C4-2B (cell line): ENCODE results near the gene AGR2.
"Not testable (repeated sequence)": the region's sequence is repeated elsewhere in the genome, so short reads cannot be mapped to it uniquely, and the experiment has no call there.

Source experiments
- H3K27ac ChIP-seq: fragments of 450-650 bp; 2 replicates; pipeline ENCODE4 v1.5.1; 2017
- ZFX ChIP-seq: fragments of 450-650 bp; IDR thresholded peaks from 2 replicates; pipeline ENCODE4 v1.6.1; 2017
- TF ChIP-seq, protein P1 (sequence below): fragments of 450-650 bp; conservative IDR thresholded peaks from 2 replicates; pipeline ENCODE4 v1.5.1; 2017; ENCODE audit warnings: mild to moderate bottlenecking

AGR2 gene

DNA sequence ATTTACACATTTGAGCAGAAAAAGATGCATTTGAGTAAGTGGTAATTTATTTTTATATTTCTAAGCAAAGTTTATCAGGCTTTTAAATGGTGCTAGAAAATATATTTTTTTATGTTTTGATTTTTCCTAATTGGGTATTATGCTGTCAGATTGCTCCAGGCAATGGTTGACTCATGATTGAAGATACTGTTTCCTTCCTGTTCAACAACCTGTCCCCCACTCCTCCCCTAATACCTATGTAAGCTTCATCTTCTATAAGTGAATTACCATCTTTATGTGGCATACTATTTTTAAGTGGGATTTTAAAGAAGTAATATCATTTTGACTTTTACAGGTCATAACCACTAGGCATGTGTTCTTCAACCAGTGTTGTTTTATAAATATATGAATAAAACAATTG is 29.8 kb downstream of the AGR2 start:
- TF ChIP-seq, protein P1, sequence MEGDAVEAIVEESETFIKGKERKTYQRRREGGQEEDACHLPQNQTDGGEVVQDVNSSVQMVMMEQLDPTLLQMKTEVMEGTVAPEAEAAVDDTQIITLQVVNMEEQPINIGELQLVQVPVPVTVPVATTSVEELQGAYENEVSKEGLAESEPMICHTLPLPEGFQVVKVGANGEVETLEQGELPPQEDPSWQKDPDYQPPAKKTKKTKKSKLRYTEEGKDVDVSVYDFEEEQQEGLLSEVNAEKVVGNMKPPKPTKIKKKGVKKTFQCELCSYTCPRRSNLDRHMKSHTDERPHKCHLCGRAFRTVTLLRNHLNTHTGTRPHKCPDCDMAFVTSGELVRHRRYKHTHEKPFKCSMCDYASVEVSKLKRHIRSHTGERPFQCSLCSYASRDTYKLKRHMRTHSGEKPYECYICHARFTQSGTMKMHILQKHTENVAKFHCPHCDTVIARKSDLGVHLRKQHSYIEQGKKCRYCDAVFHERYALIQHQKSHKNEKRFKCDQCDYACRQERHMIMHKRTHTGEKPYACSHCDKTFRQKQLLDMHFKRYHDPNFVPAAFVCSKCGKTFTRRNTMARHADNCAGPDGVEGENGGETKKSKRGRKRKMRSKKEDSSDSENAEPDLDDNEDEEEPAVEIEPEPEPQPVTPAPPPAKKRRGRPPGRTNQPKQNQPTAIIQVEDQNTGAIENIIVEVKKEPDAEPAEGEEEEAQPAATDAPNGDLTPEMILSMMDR, result no peak
- no peak for TF ChIP-seq ZFX
- H3K27ac ChIP-seq, result no peak overlapping the region

GRCh38 chr7:16774294-16774693 is 30.5 kb downstream of the AGR2 start:
- TF ChIP-seq ZFX, result no peak
- no peak overlapping the region for H3K27ac ChIP-seq

- TF ChIP-seq, protein P1, result no peak
- no peak for TF ChIP-seq ZFX
- H3K27ac ChIP-seq, result no peak overlapping the region
Measured at GRCh38 chr7:16773884-16774283, 30.9 kb downstream of the AGR2 start.

DNA sequence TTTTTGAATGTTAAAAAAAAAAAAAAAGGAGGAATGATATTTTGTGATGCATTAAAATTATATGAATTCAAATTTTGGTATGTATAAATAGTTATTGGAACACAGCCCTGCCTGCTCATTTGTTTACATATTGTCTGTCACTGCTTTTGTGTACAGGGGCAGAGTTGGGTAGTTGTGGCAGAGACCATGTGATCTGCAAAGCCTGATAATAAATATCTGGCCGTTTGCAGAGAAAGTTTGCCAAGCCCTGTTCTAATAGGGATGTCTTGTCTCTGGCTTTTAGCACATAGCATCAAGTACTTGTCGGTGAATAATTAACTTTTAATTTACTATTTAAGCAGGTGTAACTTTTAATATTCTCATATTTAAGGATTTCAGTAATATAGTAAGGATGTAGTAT is 31.5 kb downstream of the AGR2 start:
- no peak overlapping the region for H3K27ac ChIP-seq
- TF ChIP-seq ZFX, result no peak
- TF ChIP-seq, protein P1, result no peak

GRCh38 chr7:16770657-16771329 is 34.0 kb downstream of the AGR2 start:
- no peak overlapping the region for H3K27ac ChIP-seq
- TF ChIP-seq ZFX, result no peak
- TF ChIP-seq, protein P1, result no peak

- not testable (repeated sequence) for H3K27ac ChIP-seq
Measured at GRCh38 chr7:16769994-16770393, 34.8 kb downstream of the AGR2 start.

DNA sequence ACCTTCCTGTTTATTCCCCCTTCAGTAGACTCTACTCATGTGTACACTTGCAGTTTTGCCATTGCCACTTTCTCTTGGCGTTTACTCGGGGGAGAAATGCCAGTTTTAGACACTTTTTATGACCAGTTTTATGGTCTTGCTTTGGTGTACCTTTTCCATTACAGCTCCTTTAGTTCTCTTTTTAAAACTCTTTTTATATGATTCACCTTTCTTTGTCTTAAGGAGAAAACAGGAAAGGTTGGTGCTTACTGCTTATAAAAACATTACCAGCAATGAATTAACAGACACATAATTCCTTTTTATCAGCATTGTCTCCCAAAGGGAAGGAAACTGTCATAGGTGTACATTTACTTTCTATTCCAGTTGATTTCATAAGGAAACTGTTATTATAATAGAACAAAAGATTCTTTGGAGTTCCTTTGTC is 39.4 kb downstream of the AGR2 start:
- no peak for TF ChIP-seq ZFX
- TF ChIP-seq, protein P1, result no peak
- H3K27ac ChIP-seq, result peak overlapping the region; percentile 70

DNA sequence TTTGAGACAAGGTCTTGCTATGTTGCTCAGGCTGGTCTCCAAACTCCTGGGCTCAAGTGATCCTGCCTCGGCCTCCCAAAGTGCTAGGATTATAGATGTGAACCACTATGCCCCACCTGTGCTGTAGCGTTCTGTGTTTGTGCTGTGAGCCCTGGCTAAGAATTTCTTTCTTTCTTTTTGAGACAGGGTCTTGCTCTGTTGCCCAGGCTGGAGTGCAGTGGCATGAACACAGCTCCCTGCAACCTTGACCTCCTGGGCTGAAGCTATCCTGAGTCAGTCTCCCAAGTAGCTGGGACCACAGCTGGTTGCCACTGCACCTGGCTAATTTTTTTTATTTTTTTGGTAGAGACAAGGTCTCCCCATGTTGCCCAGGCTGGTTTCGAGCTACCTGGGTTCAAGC is 39.9 kb downstream of the AGR2 start:
- TF ChIP-seq, protein P1, result no peak
- no peak for TF ChIP-seq ZFX
- peak overlapping the region; percentile 70 for H3K27ac ChIP-seq
